GM20431 (cell line): Measurements from ENCODE around the gene NF1.
"Not testable (repeated sequence)": the region's sequence is repeated elsewhere in the genome, so short reads cannot be mapped to it uniquely, and the experiment has no call there.

Experiments used
- in situ Hi-C: fragments of 300-500 bp; cut with MseI, MboI; formaldehyde crosslinking; loops from one replicate; pipeline ENCODE4 v1.15.0; 2020; ENCODE audit warnings: low sequenced_read_pairs; ENCODE audit not compliant: unreplicated experiment

NF1 gene

GRCh38 chr17:31074772-31075555, 19.8 kb upstream of the NF1 start:
- in situ Hi-C loops = no loop called here

- in situ Hi-C loops = no loop called here
Measured at GRCh38 chr17:31078290-31078689, 16.5 kb upstream of the NF1 start.

GRCh38 chr17:31079731-31080130, 15.0 kb upstream of the NF1 start:
- in situ Hi-C loops = no loop called here

GRCh38 chr17:31085563-31085962, 9.2 kb upstream of the NF1 start:
- in situ Hi-C loops = no loop called here

- in situ Hi-C loops = no loop called here
Measured at GRCh38 chr17:31089471-31089870, 5.3 kb upstream of the NF1 start.

GRCh38 chr17:31090650-31091049, 4.1 kb upstream of the NF1 start:
- in situ Hi-C loops = not testable (repeated sequence)

- in situ Hi-C loops = no loop called here
Measured at GRCh38 chr17:31092475-31093064, 2.2 kb upstream of the NF1 start.

- in situ Hi-C loops = no loop called here
Measured at GRCh38 chr17:31093866-31094599, 744 bp upstream of the NF1 start.

GRCh38 chr17:31095236-31096105, 694 bp downstream of the NF1 start:
- in situ Hi-C loops = no loop called here

GRCh38 chr17:31096106-31096436, 1.3 kb downstream of the NF1 start:
- in situ Hi-C loops = no loop called here

GRCh38 chr17:31099016-31099415, 4.2 kb downstream of the NF1 start:
- in situ Hi-C loops = no loop called here

- in situ Hi-C loops = no loop called here
Measured at GRCh38 chr17:31100840-31101459, 6.2 kb downstream of the NF1 start.

- in situ Hi-C loops = no loop called here
Measured at GRCh38 chr17:31101943-31102342, 7.2 kb downstream of the NF1 start.

- in situ Hi-C loops = no loop called here
Measured at GRCh38 chr17:31105991-31106390, 11.2 kb downstream of the NF1 start.

- in situ Hi-C loops = no loop called here
Measured at GRCh38 chr17:31111183-31111582, 16.4 kb downstream of the NF1 start.

GRCh38 chr17:31112001-31112661, 17.4 kb downstream of the NF1 start:
- in situ Hi-C loops = no loop called here

- in situ Hi-C loops = not testable (repeated sequence)
Measured at GRCh38 chr17:31113368-31113767, 18.6 kb downstream of the NF1 start.

GRCh38 chr17:31113939-31114338, 19.2 kb downstream of the NF1 start:
- in situ Hi-C loops = no loop called here

- in situ Hi-C loops = no loop called here
Measured at GRCh38 chr17:31114956-31115555, 20.3 kb downstream of the NF1 start.
